HG03439 (cell line): ENCODE data around the gene FRMPD2.
"Not testable (repeated sequence)": the region's sequence is repeated elsewhere in the genome, so short reads cannot be mapped to it uniquely, and the experiment has no call there.

Experiments used
- ATAC-seq: cut with Tn5 transposase; IDR thresholded peaks from one replicate; pipeline ENCODE4 v1.9.1; 2021; ENCODE audit warnings: mild to moderate bottlenecking, moderate library complexity; ENCODE audit not compliant: unreplicated experiment

FRMPD2 gene

DNA sequence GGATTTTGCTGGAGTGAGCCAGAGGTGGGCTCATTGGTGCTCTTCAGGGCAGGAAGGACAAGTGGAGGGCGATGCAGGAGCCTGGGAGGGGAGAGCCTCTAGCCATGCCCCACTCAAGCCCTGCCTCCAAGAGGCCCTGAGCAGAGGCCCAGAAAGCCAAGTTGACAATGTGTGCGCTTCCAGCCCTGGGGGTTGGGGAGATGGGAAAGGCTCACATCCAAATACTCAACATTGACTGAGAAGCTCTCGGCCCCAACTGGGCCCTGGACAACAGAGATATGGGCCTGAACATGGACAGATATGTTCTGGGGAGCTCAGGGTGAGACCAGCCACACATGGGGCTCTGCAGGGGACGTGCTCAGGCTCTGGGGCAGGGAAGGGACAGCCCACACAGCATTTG, 39.0 kb downstream of the FRMPD2 start:
- no peak for ATAC-seq

GRCh38 chr10:48234787-48235186, 39.7 kb downstream of the FRMPD2 start:
- no peak for ATAC-seq

DNA sequence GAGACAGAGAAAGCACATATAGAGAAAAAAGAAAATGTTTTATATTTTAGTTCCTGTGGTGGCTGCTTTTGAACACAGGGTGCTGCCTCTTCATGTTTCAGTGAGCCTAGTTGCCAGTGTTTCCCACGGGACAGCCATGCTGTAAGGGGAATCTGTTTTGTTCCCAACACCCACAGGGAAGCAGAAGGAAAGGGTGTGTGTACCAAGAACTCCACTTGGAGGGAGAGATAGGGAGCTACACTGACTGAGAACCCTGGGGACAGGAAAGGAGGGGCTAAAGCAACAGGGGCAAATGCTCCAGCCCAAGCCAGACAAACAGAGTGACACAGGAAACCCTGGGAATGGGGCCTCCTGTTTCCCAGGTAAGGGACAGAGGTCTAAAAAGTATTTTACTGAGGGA, 40.2 kb downstream of the FRMPD2 start:
- ATAC-seq = no peak

DNA sequence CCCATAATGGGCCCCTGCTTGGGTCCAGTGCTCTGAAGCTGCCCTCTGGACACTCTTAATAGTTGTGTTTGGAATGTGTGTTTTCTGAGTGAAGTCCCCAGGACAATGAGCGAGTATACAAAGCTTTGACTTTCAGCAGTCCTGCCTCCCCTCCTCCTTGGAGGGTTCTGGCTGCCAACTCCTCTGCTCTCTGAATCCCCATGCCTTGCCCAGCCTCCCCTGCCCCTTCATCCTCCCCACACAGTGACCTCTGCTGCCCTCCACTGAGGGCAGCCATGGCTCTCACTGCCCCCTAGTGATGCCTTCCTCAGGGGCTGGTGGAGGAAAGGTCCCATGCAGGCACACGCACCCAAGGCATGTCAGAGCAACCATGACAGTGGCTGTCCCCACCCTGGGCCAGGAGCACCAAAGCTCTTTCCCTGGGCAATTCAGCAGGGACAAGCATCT, 40.9 kb downstream of the FRMPD2 start:
- ATAC-seq = no peak

DNA sequence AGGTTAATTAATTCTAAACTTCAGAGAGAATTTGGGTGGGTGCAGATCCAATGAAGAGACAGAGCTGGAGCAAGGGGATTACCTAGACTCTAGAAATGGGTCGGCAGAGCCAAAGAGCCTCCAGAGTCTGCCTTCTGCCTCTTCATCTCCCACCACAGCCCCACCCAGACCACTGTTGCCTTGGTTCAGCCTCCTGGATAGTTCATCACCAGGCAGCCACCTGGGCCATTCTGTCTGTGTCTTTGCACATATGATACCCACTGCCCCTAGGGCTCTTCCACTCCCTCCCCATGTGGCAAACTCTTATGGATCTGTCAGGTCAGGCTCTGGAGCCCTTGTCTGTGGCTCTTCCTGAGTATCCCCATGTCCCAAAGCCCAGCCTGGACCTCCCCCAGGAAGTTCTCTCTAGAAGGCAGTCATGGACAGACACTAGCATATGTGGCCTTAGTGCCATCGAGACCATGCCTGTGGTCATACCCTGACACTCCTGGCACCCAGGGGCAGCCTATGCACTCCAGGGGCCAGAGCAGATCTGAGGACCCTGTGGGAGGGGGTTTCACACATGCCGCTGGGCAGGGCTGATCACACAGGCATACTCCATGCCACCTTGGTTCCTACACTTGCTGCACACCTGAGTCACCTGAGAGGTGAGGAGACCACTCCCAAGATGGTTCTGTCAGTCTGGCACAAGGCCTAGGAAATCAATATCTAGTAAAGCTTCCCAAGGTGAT, 41.6 kb downstream of the FRMPD2 start:
- ATAC-seq = no peak

DNA sequence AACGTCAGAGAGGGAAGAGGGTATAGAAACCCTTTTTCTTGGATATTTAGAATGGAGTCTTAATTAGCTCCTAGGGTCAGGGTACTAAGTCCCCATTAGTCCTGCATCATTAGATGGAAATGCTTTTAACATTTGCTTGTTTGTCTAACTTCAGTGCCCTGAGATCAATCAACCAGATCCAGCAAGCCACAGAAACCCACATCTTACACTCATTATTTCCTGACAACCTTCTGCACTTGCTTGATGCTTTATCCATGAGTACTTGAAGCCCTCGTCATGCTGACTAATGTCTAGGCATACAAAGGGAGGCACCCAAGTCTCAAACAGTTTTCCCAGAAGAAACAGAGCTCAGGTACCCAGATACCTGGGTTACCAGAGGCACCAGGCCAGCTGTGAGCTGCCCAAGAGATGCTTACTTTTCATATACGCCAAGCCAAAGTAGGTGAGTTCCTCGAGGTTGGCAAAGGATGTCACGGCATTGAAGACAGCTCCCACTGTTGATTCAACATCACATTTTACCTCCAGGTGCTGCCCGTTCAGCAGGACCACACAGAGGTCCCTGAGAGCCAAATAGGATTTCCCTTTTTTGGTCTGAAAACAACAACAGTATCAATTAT, 42.7 kb downstream of the FRMPD2 start:
- no peak for ATAC-seq

DNA sequence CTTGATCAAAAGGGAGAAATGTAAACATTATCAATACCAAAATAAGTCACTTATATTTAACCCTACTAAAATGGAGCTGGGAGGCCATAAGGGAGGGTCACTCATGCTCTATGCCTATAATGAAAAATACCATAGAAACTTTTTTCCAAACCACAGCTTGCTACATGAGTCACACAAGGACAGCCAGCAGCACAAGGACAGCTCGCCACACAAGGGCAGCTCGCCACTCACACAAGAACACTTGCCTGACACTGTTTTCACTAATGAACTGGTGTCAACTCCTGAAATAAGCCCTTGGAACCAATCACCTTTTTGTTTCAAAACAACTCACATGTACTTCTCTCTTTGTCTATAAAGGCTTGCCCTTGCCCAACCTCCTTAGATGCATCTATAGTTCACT, 43.3 kb downstream of the FRMPD2 start:
- ATAC-seq = no peak

DNA sequence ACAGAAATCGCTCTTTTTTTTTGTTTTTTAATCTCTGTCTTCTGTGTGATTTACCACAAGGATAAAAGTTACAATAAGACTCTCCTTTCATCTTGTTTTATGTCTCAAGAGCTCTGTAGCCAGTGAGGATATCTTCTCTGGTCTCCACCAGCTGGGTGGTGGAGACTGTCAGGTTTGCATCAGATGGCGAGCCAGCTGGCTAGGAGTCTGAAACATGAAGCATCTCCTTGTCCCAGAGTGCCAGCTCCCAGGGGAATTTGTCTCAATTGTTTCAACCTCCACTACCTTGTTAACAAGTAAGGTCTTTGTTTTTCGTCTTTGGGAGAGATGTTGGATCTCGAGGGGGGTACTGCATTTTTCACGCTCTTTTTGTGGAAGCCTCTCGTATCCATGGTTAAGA, 47.3 kb downstream of the FRMPD2 start:
- ATAC-seq = no peak

GRCh38 chr10:48224979-48225560, 49.4 kb downstream of the FRMPD2 start:
- no peak for ATAC-seq

DNA sequence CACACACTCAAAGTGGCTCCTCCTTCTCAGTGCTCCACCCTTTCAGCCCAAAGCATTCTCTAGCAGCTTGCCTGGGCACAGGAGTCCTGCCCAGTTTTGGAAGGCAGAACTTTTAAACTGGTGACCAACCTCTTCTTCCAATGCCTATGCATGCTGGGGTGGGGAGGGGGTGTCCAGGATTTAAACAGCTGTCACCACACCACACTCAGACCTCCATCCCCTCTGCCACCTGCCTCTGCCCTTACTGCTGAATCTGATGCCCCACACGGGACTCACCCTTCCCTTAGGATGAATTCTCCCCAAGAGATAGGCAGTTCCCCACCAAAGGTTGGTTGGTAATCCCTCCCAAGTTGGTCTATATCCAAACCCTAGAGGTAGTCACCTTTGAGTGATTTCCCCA, 50.2 kb downstream of the FRMPD2 start:
- ATAC-seq = no peak

DNA sequence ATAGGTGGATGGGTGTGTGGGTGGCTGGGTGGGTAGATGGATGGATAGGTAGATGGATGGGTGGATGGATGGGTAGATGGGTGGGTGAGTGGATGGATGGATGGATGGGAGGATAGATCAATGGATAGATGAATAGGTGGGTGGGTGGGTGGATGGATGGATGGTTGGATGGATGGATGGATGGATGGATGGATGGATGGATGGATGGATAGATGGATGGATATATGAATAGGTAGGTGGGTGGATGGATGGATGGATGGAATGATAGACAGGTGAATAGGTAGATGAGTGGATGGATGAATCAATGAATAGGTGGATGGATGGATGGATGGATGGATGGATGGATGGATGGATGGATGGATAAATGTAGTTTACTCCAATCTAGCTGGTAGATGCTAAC, 52.7 kb downstream of the FRMPD2 start:
- ATAC-seq = no peak

GRCh38 chr10:48221031-48221430, 53.5 kb downstream of the FRMPD2 start:
- ATAC-seq = not testable (repeated sequence)

DNA sequence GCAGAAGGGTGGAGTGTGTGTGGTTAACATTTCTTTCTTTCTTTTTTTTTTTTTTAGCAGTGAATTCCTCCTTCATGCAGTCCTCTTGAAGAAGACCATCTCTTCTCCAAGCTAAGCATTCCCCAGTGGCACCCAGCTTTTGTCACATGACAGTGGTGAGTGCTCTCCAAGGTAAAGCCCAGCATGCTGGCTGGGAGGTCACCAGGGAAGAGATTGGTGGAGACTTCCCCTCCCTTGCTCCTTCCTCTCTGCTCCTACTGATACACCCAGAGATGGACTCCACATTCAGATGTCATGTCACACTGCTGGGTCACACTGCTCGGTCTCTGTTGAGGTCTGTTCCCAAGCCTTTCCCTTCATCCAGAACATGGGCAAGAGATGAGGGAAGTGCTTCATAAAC, 55.3 kb downstream of the FRMPD2 start:
- ATAC-seq = no peak

DNA sequence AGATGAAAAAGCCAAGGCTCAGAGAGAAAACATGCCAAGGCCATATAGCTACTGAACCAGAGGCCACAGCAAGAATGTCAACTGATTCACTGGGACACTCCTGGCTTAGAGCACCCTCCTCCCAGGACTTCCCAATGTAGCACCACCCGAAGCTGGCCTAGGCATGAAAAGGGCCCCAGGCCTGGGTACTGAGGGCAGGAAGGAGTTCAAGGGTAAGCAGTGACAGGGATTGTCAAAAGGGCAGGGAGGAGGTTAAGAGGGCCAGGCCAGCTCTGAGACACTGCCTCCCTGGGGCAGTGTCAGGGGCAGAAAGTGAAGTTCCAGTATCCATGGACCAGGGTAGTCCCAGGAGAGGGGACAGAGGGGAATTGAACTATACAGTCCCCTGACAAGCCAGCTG, 57.8 kb downstream of the FRMPD2 start:
- no peak for ATAC-seq

- no peak for ATAC-seq
These were observed 58.3 kb downstream of the FRMPD2 start for GRCh38 chr10:48216204-48216505.

GRCh38 chr10:48215486-48216203, 58.9 kb downstream of the FRMPD2 start:
- ATAC-seq = no peak

DNA sequence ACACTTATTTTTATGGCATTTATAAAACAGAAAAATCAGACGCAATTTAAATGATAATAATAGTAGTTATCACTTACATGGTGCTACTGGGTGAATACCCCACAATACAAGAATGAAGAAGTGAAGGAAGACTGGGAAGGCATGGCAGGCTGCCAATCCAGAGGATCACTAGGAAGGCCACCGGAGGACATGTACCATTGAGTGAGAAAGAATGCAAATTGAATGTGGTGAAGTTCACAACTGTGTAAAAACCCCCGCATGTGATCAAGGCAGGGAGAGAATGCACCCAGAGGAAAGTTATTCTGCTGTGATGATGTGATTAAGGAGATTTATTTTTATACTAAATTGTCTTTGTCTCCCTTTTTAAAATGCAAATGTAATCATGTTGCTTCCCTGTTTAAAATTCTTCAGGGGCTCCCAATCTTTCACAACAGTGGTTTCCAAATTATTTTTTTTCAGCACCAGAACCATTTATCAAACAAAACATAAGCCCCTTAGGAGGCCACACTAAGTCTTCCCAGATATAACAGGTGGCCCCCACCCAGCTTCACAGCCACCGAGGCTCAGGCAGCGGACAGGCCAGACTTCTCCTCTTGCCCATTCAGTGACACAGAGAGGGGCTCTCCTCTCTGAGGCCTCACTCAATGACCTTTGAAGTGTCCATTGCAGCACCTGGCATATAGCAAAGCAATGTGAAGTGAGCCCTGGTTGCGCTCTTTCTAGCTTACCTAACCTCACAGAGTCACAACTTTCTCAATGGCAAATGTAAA, 59.6 kb downstream of the FRMPD2 start:
- no peak for ATAC-seq

- ATAC-seq = no peak
These were observed 61.4 kb downstream of the FRMPD2 start for GRCh38 chr10:48213047-48213446.

- no peak for ATAC-seq
These were observed 62.7 kb downstream of the FRMPD2 start for GRCh38 chr10:48211777-48212176.

- ATAC-seq = no peak
These were observed 63.5 kb downstream of the FRMPD2 start for GRCh38 chr10:48210966-48211365.

DNA sequence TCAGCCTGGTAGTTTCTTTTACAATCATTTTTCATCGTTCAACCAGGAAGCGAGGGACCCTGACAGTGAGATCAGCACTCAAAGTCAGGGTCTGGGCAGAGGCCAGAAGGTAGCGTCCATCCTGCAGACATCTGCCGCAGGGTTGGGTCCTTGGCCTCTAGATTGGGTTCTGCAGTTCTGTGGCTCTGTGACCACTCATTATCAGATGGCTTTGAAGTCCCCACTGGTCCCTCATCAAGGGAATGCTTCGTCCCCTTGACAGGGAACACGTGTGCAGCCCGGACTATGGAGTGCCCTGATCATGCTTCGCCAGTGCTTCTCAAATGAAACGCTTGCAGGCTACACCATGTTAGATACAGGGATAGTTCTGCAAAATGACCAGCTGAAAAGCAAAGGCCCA, 64.1 kb downstream of the FRMPD2 start:
- ATAC-seq = no peak
